H1 (cell line): ENCODE data around the gene SERGEF. TPM values are rescaled to one million over a fixed set of nuclear protein-coding genes. Genes with fewer than 3 reads are reported as not detected.

Experiments
- CHD1 ChIP-seq: IDR thresholded peaks from 2 replicates; pipeline ENCODE4 v1.6.1; 2012; ENCODE audit warnings: low read depth, low read length, improper control_type of control experiment
- CHD7 ChIP-seq: fragments of 300-600 bp; sonication (generic); IDR thresholded peaks from 2 replicates; pipeline ENCODE4 v1.7.1; 2012; ENCODE audit warnings: low read length, moderate library complexity, mild to moderate bottlenecking, inconsistent platforms; ENCODE audit not compliant: insufficient replicate concordance
- EGR1 ChIP-seq: IDR thresholded peaks from 2 replicates; pipeline ENCODE4 v1.6.1; 2011; ENCODE audit warnings: low read depth, low read length, borderline replicate concordance
- EP300 ChIP-seq, 2 experiments: IDR thresholded peaks; 1 replicate in 1 of 2; 2 replicates in 1 of 2; pipeline ENCODE4 v1.6.1; 2011 to 2012; ENCODE audit warnings: low read depth in 2 of 2, low read length in 2 of 2, mild to moderate bottlenecking in 2 of 2, borderline replicate concordance in 1 of 2, inconsistent platforms in 1 of 2, moderate library complexity in 1 of 2
- GTF2F1 ChIP-seq: IDR thresholded peaks from 2 replicates; pipeline ENCODE4 v1.6.1; 2012; ENCODE audit warnings: low read depth, low read length, improper control_type of control experiment, borderline replicate concordance
- PHF8 ChIP-seq: fragments of 200-600 bp; sonication (generic); conservative IDR thresholded peaks from 2 replicates; pipeline ENCODE4 v1.7.1; 2012; ENCODE audit warnings: low read depth, mild to moderate bottlenecking, inconsistent platforms, low read length, moderate library complexity
- POLR2A ChIP-seq, 2 experiments: IDR thresholded peaks; 1 replicate in 1 of 2; 2 replicates in 1 of 2; pipeline ENCODE4 v1.6.1; 2011; ENCODE audit warnings: low read depth in 2 of 2, low read length in 2 of 2, mild to moderate bottlenecking in 2 of 2; ENCODE audit errors: control extremely low read depth in 1 of 2
- RAD21 ChIP-seq, 2 experiments: IDR thresholded peaks in 1 of 2; conservative IDR thresholded peaks in 1 of 2; 2 replicates each; pipeline ENCODE4 v1.6.1; 2011; ENCODE audit warnings: low read depth in 2 of 2, low read length in 2 of 2, improper control_type of control experiment in 1 of 2, inconsistent platforms in 1 of 2, mild to moderate bottlenecking in 1 of 2, moderate library complexity in 1 of 2
- SP4 ChIP-seq: IDR thresholded peaks from 2 replicates; pipeline ENCODE4 v1.6.1; 2012; ENCODE audit warnings: low read length, inconsistent platforms
- USF2 ChIP-seq: IDR thresholded peaks from 2 replicates; pipeline ENCODE4 v1.6.1; 2011; ENCODE audit warnings: low read length, improper control_type of control experiment
- polyA plus RNA-seq, 7 experiments: library from polyadenylated mRNA; depleted of rRNA in 3 of 7; stranded (reverse) in 5 of 7; unstranded in 2 of 7; fragments of >200 nt in 5 of 7; fragments of 200-250 nt in 2 of 7; gene quantifications; 1 replicate in 5 of 7; 2 replicates in 1 of 7; 4 replicates in 1 of 7; pipeline versions ENCODE4 v1.2.1 to v1.2.3, GENCODE V29; 2011 to 2013; ENCODE audit warnings: missing spikeins in 2 of 7, mixed read lengths in 2 of 7
- total RNA-seq: library from RNA; stranded (reverse); fragmentation: NEBNext Ultra II Directional; extraction: Animal tissue kit (Norgen Biotek cat#: 25700); gene quantifications from 2 replicates; pipeline ENCODE4 v1.2.1, GENCODE V29; 2021

Gene SERGEF
- total and polyA plus RNA-seq, 2 of the 8 experiments (the other 6 are each of a cell fraction or from before 2014, with no cell fraction given): 16.6 to 28.8 TPM

GRCh38 chr11:17976651-17977050, 36.2 kb downstream of the SERGEF start (continued):
- TF ChIP-seq CHD7 (no peak), EGR1 (no peak), GTF2F1 (no peak), RAD21 (IDR thresholded peaks at IDR 0.05 in 1 of 2, conservative IDR thresholded peaks at IDR 0.05 in 1 of 2; ENCODE audit: low read depth in 2 of 2, low read length in 2 of 2) (no peak), CHD1 (no peak), PHF8 (no peak), SP4 (no peak), EP300 (IDR thresholded peaks at IDR 0.05; ENCODE audit: borderline replicate concordance in 1 of 2, low read depth in 2 of 2, low read length in 2 of 2) (no peak), POLR2A (IDR thresholded peaks at IDR 0.05; ENCODE audit: control extremely low read depth in 1 of 2, low read depth in 2 of 2, low read length in 2 of 2) (no peak), USF2 (no peak)
